Loucy (cell line): ENCODE measurements around the gene ZNF550.

Source experiments
- CTCF ChIP-seq: fragments of 200-600 bp; sonication (generic); conservative IDR thresholded peaks from 2 replicates; pipeline ENCODE4 v1.5.1; 2014; ENCODE audit warnings: mild to moderate bottlenecking, antibody characterized with exemption, low read length
- EZH2phosphoT487 ChIP-seq: fragments of 200-600 bp; IDR thresholded peaks from 2 replicates; pipeline ENCODE4 v1.6.1; 2018; ENCODE audit warnings: antibody characterized with exemption, mild to moderate bottlenecking, moderate library complexity, borderline replicate concordance

DNA sequence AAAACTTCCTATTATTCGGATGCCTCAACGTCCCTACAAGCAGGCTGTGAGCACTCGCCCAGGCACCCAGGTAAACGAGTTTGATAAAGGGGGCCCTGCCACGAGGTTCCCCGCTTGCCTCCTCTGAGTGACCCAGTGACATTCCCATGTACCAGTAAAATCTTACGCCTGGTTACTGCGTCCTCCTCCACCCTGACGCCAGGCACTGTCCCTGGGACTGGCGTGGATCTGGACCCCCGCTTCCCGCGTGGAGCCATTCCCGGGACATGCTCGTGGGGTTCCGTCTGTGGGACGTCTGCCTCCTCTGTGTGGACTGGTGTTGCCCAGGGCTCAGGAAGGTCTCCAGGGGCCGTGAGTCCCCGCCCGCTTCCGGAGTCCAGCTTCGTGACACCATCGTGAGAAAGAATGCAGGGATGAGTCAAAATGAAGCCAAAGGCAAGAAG, 407 bp upstream of the ZNF550 start:
- no peak for TF ChIP-seq CTCF
- no peak for TF ChIP-seq EZH2phosphoT487
